NCI-H345 treated with DMSO at 0.1 percent for 48 hours (cell line): Measurements from ENCODE around the gene ARPC1B.
"Not testable (repeated sequence)": the region's sequence is repeated elsewhere in the genome, so short reads cannot be mapped to it uniquely, and the experiment has no call there.

Experiments used
- DNase-seq: peaks from one replicate; lab custom pipeline; 2025; ENCODE audit not compliant: unreplicated experiment; lab: John Stamatoyannopoulos, UW

ARPC1B gene

DNA sequence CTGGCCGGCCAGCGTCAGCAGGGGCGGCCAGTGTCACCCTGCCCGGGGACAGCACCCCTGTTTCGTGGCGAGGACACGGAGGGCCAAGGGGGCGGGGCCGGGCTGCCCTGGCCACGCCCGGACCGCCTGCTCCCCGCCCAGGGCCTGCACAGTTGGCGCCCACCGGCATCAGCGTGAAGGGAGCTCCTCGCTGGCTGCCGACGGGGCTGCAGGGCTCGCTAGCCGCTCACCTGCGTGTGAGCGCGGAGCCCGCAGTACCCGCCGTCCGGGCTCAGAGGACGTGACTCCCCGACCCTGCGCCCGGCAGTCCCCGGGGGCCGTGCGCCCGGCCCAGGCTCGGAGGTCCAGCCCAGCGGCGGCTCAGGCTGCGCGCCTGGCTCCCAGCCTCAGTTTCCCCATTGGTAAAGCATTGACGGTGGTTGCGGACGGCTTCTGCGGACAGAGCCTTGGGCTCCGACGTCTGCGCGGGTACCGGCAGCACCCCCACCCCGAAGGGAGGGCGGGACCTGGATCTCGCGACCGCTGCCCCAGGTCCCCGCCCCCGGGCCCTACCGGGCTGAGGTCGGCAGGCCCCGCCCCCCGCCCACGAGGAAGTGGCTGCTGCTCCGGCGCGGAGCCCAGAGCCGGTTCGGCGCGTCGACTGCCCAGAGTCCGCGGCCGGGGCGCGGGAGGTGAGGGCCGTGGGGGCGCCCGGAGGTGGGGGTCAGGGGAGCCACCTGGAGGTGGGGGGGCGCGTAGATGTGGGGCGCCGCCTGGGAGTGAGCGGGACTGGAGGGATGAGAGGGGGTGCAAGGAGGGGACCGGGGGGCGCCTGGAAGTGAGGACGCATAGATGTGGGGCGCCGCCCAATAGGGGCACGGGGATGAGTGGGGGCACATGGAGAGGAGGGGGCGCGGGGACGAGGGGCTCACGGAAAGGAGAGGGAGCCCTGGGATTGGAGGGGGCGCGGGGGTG, at the start of gene ARPC1B:
TSS of gene ARPC1B (plus strand) at position 620 of the 954 bp plus-strand sequence. CDS start 10,985 bp downstream, outside the sequence.
- peak; percentile 33 for DNase-seq

DNA sequence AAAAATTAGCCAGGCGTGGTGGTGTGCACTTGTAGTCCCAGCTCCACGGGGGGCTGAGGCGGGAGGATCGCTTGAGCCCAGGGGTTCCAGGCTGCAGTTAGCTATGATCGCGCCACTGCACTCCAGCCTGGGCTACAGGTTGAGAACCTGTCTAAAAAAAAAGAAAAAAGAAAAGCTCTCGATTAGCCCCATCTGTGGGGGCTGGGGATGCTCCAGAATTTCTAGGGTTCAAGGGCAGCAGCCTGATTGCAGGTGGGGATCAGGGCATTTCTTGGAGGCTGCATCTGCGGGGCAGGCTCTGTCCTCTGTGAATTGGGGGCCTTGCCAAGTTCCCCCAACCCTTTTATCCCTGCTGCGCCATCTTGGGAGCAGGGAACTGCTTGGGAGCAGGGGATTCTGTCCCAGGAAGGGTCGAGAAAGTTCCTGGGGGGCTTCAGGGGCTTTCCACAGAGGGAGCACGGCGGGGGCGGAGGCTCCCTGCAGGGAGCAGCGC, 49.5 kb upstream of the ARPC1B start:
- DNase-seq, result no peak

DNA sequence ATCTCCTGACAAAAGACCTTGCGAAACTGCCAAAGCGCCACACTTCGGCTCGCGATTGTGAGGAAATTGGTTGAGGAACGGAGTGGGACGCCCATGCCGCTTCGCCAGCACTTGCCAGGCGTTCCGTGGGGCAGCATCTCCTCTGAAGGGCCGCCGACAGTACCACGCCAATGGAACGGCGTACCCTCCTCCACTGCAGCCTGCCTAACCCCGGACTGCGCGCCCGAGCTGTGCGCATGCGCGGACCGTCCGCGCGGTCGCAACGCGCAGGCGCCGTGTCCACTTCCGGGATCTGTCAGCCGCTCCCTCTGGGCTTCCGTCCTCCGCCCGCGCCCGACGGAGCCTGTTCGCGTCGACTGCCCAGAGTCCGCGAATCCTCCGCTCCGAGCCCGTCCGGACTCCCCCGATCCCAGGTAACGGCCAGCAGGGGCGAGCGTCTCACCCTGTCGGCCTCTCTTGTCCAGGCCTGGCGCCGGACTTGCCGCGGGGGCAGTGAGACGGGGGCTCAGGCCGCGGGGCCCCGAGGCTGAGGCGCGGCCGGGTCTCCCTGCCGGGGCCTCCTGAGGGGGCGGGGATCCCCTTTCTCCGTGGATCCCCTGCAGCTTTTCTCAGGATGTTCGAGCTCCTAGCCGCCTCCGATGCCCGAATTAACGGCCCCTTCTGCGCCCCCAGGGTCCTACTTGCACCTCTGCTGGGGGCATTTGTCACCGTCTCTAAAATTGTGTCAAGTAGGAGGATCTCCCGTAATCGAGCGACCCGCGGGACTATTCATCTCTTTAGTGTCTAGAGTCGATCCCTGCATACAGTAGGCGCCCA, 48.7 kb upstream of the ARPC1B start, which contains the start of gene ARPC1A:
TSS of gene ARPC1A (plus strand) at position 307 of the 816 bp plus-strand sequence. CDS start 7,456 bp downstream, outside the sequence.
- peak; percentile 75 for DNase-seq

GRCh38 chr7:99326408-99326782, 48.1 kb upstream of the ARPC1B start:
- DNase-seq, result no peak

DNA sequence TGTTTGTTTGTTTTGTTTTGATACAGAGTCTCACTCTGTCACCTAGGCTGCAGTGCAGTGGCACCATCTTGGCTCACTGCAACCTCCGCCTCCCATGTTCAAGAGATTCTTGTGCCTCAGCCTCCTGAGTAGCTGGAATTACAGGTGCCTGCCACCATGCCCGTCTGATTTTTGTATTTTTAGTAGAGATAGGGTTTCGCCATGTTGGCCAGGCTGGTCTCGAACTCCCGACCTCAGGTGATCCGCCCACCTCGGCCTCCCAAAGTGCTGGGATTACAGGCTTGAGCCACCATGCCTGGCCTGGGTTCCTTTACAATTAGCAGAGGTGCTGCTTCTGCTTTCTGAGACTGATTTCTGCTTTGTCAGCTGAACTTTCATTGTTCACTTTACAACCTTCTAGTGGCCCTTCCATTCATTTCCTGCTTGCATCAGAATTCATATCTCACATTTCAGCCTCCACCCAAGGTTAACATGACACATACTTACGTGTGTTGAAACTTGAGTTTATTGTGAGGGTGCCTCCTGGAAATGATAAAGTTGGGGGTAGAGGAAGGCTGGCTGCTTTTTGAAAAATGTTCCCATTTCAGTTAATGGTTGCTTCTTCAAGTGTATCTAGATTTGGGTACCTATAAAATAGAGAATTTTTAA, 44.1 kb upstream of the ARPC1B start:
- not testable (repeated sequence) for DNase-seq

DNA sequence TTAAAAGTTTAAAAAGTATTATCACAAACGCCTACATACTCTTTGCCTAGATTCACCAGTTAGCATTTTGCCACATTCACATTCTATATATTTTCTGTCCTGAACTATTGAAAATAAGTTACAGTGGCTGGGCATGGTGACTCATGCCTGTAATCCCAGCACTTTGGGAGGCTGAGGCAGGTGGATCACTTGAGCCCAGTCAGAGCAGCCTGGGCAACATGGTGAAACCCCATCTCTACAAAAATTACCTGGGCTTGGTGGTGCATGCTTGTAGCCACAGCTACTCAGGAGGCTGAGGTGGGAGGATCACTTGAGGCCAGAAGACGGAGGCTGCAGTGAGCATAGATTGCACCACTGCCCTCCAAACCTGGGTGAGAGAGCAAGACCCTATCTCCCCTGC, 43.5 kb upstream of the ARPC1B start:
- no peak for DNase-seq

GRCh38 chr7:99339595-99339994, 34.9 kb upstream of the ARPC1B start:
- no peak for DNase-seq

- DNase-seq, result no peak
These were observed 33.9 kb upstream of the ARPC1B start for GRCh38 chr7:99340659-99341058.

- no peak for DNase-seq
These were observed 30.4 kb upstream of the ARPC1B start for GRCh38 chr7:99344061-99344647.

DNA sequence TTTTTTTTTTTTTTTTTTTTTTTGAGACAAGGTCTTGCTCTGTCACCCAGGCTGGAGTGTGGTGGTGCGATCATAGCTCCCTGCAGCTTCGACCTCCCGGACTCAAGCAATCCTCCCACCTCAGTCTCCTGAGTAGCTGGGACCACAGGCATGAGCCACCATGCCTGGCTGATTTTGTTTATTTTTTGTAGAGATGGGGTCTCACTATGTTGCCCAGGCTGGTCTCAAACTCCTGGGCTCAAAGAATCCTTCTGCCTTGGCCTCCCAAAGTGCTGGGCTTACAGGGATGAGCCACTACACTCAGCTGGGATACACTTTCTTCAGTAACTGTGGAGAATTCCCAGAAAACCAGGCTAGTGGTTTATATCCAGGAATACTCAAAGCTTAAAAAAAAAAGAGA, 23.9 kb upstream of the ARPC1B start:
- not testable (repeated sequence) for DNase-seq

DNA sequence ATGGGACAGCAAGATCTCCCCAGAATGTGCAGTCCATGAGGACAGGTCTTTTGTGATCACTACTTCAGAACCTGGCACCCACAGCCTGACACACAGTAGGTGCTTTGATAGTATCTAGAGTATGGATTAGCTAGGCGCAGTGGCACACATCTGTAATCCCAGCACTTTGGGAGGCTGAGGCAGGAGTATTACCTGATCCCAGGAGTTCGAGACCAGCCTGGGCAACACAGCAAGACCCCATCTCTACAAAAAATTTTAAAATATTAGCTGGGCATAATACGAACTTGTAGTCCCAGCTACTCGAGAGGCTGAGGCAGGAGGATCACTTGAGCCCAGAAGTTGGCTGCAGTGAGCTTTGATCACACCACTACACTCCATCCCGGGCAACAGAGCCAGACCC, 22.3 kb upstream of the ARPC1B start:
- DNase-seq, result no peak

DNA sequence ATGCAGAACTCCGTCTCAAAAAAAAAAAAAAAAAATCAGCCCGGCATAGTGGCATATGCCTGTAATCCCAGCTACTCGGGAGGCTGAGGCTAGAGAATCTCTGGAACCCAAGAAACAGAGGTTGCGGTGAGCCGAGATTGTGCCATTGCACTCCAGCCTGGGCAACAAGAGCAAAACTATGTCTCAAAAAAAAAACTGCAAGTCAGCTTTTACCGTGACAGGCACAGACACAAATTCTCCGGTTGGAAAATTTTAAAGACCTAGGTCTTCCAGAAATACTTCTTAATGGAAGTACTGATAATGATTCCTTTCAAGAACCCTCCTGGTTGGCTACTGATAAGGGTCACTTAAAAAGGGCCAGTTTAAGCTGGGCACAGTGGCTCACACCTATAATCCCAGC, 19.4 kb upstream of the ARPC1B start:
- DNase-seq, result no peak

DNA sequence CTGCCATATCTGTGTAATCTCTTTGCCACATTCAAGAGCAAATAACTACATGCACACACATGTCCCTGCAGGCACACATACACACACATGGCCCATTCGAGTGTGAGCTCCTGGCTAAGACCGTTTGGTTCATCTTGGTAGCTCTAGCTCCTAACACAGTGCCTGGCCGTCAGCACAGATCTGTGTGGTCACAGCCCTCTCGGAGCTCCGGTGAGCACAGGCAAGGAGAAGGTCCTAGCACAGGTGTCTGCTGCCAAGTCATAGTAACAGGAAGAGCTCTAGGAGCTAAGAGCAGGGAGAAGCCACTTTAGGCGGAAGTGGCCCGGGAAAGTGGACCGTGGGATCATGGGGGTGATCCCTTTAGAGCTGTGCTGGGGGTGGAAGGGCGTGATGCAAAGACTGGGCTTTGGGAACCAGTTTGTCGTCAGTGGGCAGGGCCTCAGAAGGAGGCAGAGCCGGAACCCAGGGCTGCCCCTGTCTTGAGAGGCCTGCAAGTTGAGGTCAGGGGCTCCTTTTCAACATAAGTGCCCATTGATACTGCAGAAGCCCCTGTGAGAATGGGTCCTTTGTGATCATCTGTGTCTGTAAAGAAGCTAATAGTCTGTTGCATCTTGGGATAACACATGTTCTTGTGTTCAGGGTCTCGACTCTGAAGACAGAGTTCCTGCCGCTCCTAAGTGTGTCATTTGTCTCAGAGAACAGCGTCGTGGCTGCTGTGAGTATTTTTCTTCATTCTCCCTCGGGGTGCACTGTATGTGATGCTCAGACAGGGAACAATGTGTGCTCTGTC, 16.6 kb upstream of the ARPC1B start:
- DNase-seq, result no peak

GRCh38 chr7:99358521-99358920, 16.0 kb upstream of the ARPC1B start:
- DNase-seq, result not testable (repeated sequence)

DNA sequence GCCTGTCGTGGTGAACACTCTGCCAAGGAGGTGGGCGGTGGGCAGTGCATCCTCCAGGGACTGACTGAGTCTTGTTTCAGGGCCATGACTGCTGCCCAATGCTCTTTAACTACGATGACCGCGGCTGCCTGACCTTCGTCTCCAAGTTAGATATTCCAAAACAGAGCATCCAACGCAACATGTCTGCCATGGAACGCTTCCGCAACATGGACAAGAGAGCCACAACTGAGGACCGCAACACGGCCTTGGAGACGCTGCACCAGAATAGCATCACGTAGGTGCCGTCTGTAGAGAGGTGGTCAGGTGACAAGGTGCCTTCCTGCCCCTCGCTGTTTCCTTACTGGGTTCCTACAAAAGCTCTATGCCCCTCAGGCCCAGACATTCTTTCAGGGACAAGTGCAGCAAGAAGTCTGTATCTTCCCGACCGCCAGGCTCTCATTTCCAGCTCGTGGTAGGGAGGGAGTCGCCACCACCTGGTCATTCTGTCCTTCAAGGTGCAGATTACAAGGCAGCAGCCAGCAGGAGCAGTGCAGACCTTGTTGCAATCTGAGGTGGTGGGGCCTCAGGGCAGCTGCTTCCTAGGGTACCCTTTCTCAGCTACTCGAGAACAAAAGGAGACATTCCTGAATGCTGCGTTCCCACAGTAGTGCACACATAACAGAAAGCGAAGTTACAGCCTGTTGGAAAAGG, 14.9 kb upstream of the ARPC1B start:
- DNase-seq, result no peak

DNA sequence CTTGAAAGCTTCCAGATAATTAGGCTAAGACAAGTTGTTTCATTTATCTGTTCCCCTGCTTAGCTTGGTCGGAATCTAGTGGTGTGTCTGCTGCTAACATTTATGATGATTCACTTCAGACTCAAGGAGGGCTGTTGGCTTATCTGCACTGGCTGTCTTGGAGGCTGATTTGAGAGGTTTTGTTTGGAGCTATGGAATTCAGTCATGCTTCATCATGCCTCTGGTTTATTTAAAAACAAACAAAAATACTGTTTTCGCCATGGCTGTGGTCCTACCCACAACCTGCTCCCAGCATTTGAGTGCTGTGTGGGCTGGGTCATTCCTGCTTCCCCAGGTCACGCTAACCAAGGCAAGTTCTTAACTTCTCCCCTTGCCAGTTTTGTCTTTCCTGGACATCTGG, 11.7 kb upstream of the ARPC1B start:
- no peak for DNase-seq

DNA sequence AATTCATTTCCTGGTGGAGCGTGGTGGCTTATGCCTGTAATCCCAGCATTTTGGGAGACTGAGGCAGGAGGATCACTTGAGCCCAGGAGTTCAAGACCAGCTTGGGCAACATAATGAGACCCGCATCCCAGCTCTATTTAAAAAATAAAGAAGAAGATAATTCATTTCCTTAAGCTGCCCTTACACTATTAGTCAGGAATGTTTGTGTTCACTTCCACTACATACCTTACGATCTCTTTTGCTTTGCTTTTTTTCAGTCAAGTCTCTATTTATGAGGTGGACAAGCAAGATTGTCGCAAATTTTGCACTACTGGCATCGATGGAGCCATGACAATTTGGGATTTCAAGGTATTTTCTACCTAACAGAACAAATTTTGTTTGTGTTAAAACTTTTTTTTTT, 11.2 kb upstream of the ARPC1B start:
- no peak for DNase-seq

DNA sequence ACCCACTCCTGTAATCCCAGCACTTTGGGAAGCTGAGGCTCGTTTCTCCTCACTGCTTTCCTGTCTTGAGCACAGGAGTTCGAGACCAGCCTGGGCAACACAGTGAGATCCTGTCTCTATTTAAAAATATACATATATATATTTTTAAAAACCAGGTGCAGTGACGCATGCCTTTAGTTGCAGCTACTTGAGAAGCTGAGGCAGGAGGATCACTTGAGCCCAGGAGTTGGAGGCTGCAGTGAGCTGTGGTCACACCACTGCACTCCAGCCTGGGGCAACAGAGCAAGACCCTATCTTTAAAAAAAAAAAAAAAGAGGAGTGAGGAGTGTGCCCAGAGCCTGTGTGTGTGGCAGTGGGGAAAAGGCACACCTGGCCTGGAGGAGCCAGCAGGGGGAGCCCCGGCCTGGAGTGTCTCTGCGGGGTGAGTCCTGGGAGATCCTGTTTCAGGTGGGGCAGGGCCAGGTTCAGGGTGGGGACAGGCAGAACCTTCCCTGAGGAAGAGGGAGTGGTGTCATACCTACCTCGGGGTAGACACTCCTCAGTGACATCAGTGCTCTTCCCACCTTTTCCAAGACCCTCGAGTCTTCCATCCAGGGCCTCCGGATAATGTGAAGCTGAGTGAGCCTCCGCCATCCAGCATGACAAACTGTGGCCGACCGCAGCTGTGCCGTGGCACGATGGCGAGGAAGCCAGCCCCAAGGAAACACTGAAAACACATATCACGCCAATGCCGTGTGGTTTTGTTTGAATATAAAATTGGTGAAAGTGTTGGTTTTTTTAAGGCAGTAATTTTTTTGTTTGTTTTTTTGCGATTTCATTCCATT, 9.0 kb upstream of the ARPC1B start:
- no peak for DNase-seq
